Esophagus muscularis mucosa (tissue), 4 donors: ENCODE data around the gene GLS. TPM values are rescaled to one million over a fixed set of nuclear protein-coding genes. Genes with fewer than 3 reads are reported as not detected.

ENCODE experiments used
- DNase-seq: peaks from one replicate; pipeline ENCODE4 v3.0.0-alpha.2; 2017; ENCODE audit errors: extremely low spot score
- H3K27ac ChIP-seq, 4 donors: fragments of 200-600 bp; sonication (generic); replicated peaks in 1 of 4; 1 replicate in 3 of 4; 2 replicates in 1 of 4; pipeline ENCODE4 v1.5.1; 2016 to 2019; ENCODE audit warnings: mild to moderate bottlenecking in 1 of 4
- H3K27me3 ChIP-seq, 4 donors: fragments of 200-600 bp; sonication (generic); one replicate each; pipeline versions ENCODE4 v1.5.1 to v1.6.0; 2016 to 2019
- H3K36me3 ChIP-seq, 4 donors: fragments of 200-600 bp; sonication (generic); one replicate each; pipeline ENCODE4 v1.5.1; 2016 to 2019
- H3K4me1 ChIP-seq, 4 donors: fragments of 200-600 bp; sonication (generic); one replicate each; pipeline ENCODE4 v1.5.1; 2016 to 2019
- H3K4me3 ChIP-seq, 4 donors: fragments of 200-600 bp; sonication (generic); 1 replicate in 2 of 4; 2 replicates in 2 of 4; pipeline ENCODE4 v1.5.1; 2016 to 2019; ENCODE audit warnings: mild to moderate bottlenecking in 4 of 4, moderate library complexity in 1 of 4
- H3K9me3 ChIP-seq, 4 donors: fragments of 200-600 bp; sonication (generic); 1 replicate in 3 of 4; 2 replicates in 1 of 4; pipeline ENCODE4 v1.5.1; 2016 to 2019
- EP300 ChIP-seq: sonication (generic); formaldehyde crosslinking; IDR thresholded peaks from one replicate; pipeline ENCODE4 v1.6.1; 2017; ENCODE audit warnings: antibody characterized with exemption
- POLR2A ChIP-seq: fragments of 450-650 bp; IDR thresholded peaks from one replicate; pipeline ENCODE4 v1.6.1; 2017; ENCODE audit warnings: antibody characterized with exemption, moderate library complexity, mild to moderate bottlenecking, low read depth
- POLR2AphosphoS5 ChIP-seq, 2 donors: sonication (generic); formaldehyde crosslinking; IDR thresholded peaks; one replicate each; pipeline ENCODE4 v1.6.1; 2017; ENCODE audit warnings: antibody characterized with exemption in 2 of 2
- WGBS: methylation state at CpG from one replicate; pipeline ENCODE4 v1.1.5; 2018; 5-methylcytosine and 5-hydroxymethylcytosine counted together
- intact Hi-C: fragments of 100-400 bp; cut with DNase I; formaldehyde crosslinking; loops from one replicate; pipeline ENCODE4 v1.15.1; 2023
- total RNA-seq, 4 donors: library from RNA; depleted of rRNA; stranded (reverse); fragments of >200 nt; gene quantifications; one replicate each; pipeline versions ENCODE4 v1.1.0 to v1.2.1, GENCODE V29; 2016
- TF ChIP-seq, protein P1 (sequence below), 3 experiments: fragments of 200-600 bp in 2 of 3; fragments of 450-650 bp in 1 of 3; sonication (generic) in 2 of 3; IDR thresholded peaks; one replicate each; pipeline ENCODE4 v1.5.1; 2017 to 2019; ENCODE audit warnings: antibody characterized with exemption in 3 of 3, mild to moderate bottlenecking in 2 of 3, moderate library complexity in 1 of 3

GLS gene
- total RNA-seq, 4 donors from 2014 or later = 93.6 to 125 (median 94.0) TPM

DNA sequence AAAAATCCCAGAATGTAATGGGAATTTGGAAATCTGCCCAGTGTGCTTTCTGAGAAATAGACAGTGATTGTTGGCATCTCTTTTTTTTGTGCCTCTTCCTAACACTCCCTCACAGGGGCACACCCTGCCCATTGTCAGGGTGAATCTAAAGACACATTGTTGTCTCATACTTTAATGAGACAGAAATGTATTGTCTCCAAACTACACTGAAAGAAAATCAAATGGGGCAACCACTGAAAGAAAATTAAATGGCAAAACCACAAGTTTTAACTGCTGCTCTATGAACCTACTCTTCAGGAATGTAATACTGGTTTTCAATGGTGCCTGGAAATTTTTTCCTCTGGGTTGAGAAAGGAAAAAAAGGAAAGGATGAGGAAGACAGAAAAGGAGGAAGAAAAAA lies 43.2 kb upstream of the GLS start:
- H3K4me3 ChIP-seq = no peak overlapping the region
- intact Hi-C loops = no loop called here
- H3K4me1 ChIP-seq = peaks cover 0 to 33% (median 16%) of the 10 kb centered on the region in 4 donors
- DNase-seq = no peak
- no peaks in the 10 kb centered on the region for H3K36me3 ChIP-seq
- no peak overlapping the region for H3K27ac ChIP-seq
- no peaks in the 10 kb centered on the region for H3K9me3 ChIP-seq
- TF ChIP-seq EP300 (no peak), POLR2AphosphoS5 (IDR thresholded peaks at IDR 0.05) (no peak), POLR2A (no peak)
- TF ChIP-seq, protein P1, sequence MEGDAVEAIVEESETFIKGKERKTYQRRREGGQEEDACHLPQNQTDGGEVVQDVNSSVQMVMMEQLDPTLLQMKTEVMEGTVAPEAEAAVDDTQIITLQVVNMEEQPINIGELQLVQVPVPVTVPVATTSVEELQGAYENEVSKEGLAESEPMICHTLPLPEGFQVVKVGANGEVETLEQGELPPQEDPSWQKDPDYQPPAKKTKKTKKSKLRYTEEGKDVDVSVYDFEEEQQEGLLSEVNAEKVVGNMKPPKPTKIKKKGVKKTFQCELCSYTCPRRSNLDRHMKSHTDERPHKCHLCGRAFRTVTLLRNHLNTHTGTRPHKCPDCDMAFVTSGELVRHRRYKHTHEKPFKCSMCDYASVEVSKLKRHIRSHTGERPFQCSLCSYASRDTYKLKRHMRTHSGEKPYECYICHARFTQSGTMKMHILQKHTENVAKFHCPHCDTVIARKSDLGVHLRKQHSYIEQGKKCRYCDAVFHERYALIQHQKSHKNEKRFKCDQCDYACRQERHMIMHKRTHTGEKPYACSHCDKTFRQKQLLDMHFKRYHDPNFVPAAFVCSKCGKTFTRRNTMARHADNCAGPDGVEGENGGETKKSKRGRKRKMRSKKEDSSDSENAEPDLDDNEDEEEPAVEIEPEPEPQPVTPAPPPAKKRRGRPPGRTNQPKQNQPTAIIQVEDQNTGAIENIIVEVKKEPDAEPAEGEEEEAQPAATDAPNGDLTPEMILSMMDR (IDR thresholded peaks at IDR 0.05) = no peak
- no peaks in the 10 kb centered on the region for H3K27me3 ChIP-seq

GRCh38 chr2:190837952-190838361 lies 42.7 kb upstream of the GLS start:
- no peaks in the 10 kb centered on the region for H3K27me3 ChIP-seq
- H3K36me3 ChIP-seq = no peaks in the 10 kb centered on the region
- TF ChIP-seq POLR2AphosphoS5 (IDR thresholded peaks at IDR 0.05) (no peak), POLR2A (no peak), EP300 (no peak)
- TF ChIP-seq, protein P1 (IDR thresholded peaks at IDR 0.05) = no peak
- H3K4me1 ChIP-seq = peaks cover 0 to 33% (median 16%) of the 10 kb centered on the region in 4 donors
- H3K4me3 ChIP-seq = no peak overlapping the region
- no peak overlapping the region for H3K27ac ChIP-seq
- intact Hi-C loops = no loop called here
- 74% methylated on average over 3 of the region's 3 CpGs for WGBS
- DNase-seq = no peak
- no peaks in the 10 kb centered on the region for H3K9me3 ChIP-seq

DNA sequence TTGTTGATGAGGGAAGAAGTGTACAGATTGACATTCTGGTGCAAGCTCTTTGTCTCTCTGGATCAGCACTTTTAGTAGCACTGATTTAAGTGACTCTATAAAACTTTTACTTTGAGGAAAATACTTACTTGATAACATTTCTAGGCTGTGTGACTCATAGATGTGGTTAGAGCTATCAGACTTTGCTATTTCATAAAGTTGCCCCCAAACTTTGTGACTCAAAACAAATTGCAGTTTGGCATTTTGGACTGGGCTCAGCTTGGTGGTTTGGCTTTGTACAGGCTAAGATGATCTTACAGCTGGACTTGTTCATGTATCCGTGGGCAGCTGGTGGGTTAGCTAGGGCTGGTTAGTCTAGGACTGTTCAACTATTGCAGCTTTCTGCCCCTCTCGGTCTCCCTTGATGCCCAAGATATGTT lies 42.1 kb upstream of the GLS start:
- no peaks in the 10 kb centered on the region for H3K36me3 ChIP-seq
- H3K4me3 ChIP-seq = no peak overlapping the region
- intact Hi-C loops = no loop called here
- H3K9me3 ChIP-seq = no peaks in the 10 kb centered on the region
- H3K27ac ChIP-seq = no peak overlapping the region
- H3K4me1 ChIP-seq = peaks cover 0 to 33% (median 16%) of the 10 kb centered on the region in 4 donors
- WGBS = 85% methylated on average over 2 of the region's 2 CpGs
- TF ChIP-seq, protein P1 (IDR thresholded peaks at IDR 0.05) = no peak
- TF ChIP-seq EP300 (no peak), POLR2A (no peak), POLR2AphosphoS5 (IDR thresholded peaks at IDR 0.05) (no peak)
- H3K27me3 ChIP-seq = no peaks in the 10 kb centered on the region
- DNase-seq = no peak

- Histone ChIP-seq H3K27me3 (no peaks in the 10 kb centered on the region), H3K4me3 (no peak overlapping the region), H3K9me3 (no peaks in the 10 kb centered on the region), H3K27ac (no peak overlapping the region), H3K4me1 (peaks cover 0 to 21% (median 8%) of the 10 kb centered on the region in 4 donors), H3K36me3 (no peaks in the 10 kb centered on the region)
- TF ChIP-seq POLR2AphosphoS5 (IDR thresholded peaks at IDR 0.05) = no peak
- TF ChIP-seq, protein P1 (IDR thresholded peaks at IDR 0.05) = no peak
- TF ChIP-seq POLR2A = no peak
- TF ChIP-seq EP300 = no peak
- intact Hi-C loops = loop anchor here (10.0 kb wide), 1 partner anchor 174 kb away; the partner anchor contains the start of gene STAT1
- WGBS = 81% methylated on average over 4 of the region's 4 CpGs
- DNase-seq = no peak
Observed at GRCh38 chr2:190840569-190841172, 40.0 kb upstream of the GLS start.
